GM12801 (cell line): ENCODE results near the gene WDR6.

ENCODE experiments used
- CTCF ChIP-seq: IDR thresholded peaks from one replicate; pipeline ENCODE4 v1.5.1; 2011; ENCODE audit warnings: control low read depth; ENCODE audit not compliant: insufficient read length; ENCODE audit errors: extremely low read depth

WDR6 gene

DNA sequence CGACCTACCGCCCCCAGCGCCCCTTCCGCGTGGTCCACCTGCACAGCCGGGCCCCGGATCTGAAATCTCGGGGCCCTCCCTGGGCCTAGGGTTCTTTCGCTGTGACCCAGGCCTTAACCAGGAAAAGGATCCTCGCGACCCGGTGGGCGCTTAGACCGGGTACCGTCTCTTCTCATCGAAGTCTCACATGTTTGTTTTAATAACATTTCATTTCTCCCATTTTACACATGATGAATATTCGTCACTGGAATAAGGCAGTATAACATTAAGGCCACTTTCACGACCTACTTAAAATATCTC is 11.5 kb downstream of the WDR6 start:
- TF ChIP-seq CTCF: no peak

- TF ChIP-seq CTCF: no peak
These were observed 12.7 kb downstream of the WDR6 start for GRCh38 chr3:49019941-49020329.

GRCh38 chr3:49020330-49021212 is 13.4 kb downstream of the WDR6 start:
- no peak for TF ChIP-seq CTCF

DNA sequence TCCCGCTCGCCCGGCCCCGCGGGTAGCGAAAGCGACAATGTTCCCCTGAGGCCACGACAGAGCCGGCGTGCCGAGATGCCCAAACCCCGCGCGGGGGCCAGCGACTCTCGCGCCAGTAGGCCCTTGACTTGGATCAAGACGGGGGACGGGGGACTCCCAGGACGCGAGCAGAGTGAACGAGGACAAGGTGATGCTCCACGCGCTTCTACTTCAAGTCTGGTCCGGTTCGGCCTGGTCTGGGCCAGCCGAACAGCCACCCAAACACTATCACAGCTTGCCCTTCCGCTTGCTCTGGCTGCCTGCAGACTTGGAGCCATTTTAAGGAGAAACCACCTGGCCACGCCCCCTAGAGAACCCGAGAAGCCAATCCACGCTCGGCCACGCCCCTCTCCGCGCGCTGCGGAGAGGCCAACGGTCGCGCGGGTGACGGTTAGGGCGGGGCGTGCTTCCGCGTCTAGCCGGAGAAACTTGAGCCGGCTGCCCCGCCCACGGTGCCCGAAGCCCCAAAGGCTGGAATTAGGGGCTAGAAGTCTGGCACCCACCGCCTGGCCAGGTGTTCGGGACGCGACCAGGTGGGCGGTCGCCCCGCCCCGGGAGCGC is 14.1 kb downstream of the WDR6 start:
- TF ChIP-seq CTCF: no peak

GRCh38 chr3:49021813-49022687 is 14.9 kb downstream of the WDR6 start, which contains the start of gene NDUFAF3:
TSS of gene NDUFAF3 (plus strand) at chr3:49022121. CDS start at chr3:49022145, 24 bp downstream.
- TF ChIP-seq CTCF: no peak

DNA sequence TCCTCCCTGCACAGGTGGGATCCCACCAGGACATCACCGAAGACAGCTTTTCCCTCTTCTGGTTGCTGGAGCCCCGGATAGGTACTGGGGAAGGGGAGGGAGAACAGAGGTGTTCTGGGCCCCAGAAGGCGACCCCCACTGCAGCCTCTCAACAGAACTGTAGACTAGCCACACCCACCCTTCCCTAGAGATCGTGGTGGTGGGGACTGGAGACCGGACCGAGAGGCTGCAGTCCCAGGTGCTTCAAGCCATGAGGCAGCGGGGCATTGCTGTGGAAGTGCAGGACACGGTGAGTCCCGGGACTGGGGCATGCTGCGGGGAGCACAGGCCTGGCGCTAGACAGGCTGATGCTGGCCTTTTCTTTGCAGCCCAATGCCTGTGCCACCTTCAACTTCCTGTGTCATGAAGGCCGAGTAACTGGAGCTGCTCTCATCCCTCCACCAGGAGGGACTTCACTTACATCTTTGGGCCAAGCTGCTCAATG is 15.5 kb downstream of the WDR6 start:
- no peak for TF ChIP-seq CTCF

DNA sequence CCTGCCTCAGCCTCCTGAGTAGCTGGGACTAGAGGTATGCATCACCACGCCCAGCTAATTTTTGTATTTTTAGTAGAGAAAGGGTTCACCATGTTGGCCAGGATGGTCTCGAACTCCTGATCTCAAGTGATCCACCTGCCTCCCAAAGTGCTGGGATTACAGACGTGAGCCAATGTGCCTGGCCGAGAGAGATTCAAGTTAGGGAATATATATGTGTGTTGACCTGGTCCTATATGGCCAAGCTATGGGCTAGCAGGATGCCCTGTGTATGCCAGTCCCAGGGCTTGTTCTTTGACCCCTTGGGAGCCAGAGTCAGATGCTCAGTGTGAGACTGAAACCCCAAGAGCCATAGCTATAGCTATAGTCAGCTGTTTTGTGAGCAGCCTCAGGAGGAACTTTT is 16.6 kb downstream of the WDR6 start:
- TF ChIP-seq CTCF: no peak
